Endothelial cell of umbilical vein (primary cell): ENCODE measurements around the gene JAM2. TPM values are rescaled to one million over a fixed set of nuclear protein-coding genes. Genes with fewer than 3 reads are reported as not detected.

ENCODE experiments used
- BruUV-seq: library from RNA; stranded (reverse); fragments of 400-500 nt; replicated peaks from 2 replicates; lab custom pipeline; 2021; lab: Mats Ljungman, UMichigan
- CTCF ChIA-PET: fragments of 300-600, 350-600 bp; sonication (Branson Sonifier 250); formaldehyde crosslinking; loops from one replicate; lab custom pipeline; 2021; ENCODE audit warnings: antibody characterized with exemption, inconsistent platforms; lab: Charles Lee
- POLR2A ChIA-PET: fragments of 300-600, 350-600 bp; sonication (Branson Sonifier 250); formaldehyde crosslinking; loops from one replicate; lab custom pipeline; 2021; ENCODE audit warnings: antibody characterized with exemption, inconsistent platforms; lab: Charles Lee
- DNase-seq: peaks from one replicate; pipeline ENCODE4 v3.0.0-alpha.2; 2011; ENCODE audit warnings: low read depth, low spot score
- FAIRE-seq: peaks from 2 replicates; lab custom pipeline; 2011; peaks lifted over from hg19 to GRCh38; lab: Jason Lieb, UNC
- H2AFZ ChIP-seq: 2 replicates; pipeline ENCODE4 v1.6.0; 2012; ENCODE audit warnings: low read depth, low read length, control low read depth, inconsistent platforms
- H3K27ac ChIP-seq: 2 replicates; pipeline ENCODE4 v1.5.1; 2011; ENCODE audit warnings: low read depth, mild to moderate bottlenecking, control low read depth, low read length, moderate library complexity; ENCODE audit not compliant: insufficient read depth
- H3K27me3 ChIP-seq, 2 experiments: 2 replicates each; pipeline versions ENCODE4 v1.6.0 to v1.6.1; 2011; ENCODE audit warnings: low read length in 2 of 2, mixed read lengths in 1 of 2; ENCODE audit not compliant: control insufficient read depth in 2 of 2, insufficient read depth in 2 of 2
- H3K36me3 ChIP-seq, 2 experiments: 2 replicates in 1 of 2; 3 replicates in 1 of 2; pipeline ENCODE4 v1.5.1; 2011; ENCODE audit warnings: low read length in 2 of 2, mild to moderate bottlenecking in 1 of 2, moderate library complexity in 1 of 2; ENCODE audit not compliant: control insufficient read depth in 2 of 2, insufficient read depth in 2 of 2; ENCODE audit errors: extremely low read depth in 1 of 2
- H3K4me1 ChIP-seq: 3 replicates; pipeline ENCODE4 v1.5.1; 2011; ENCODE audit warnings: mild to moderate bottlenecking, low read length; ENCODE audit not compliant: control insufficient read depth, insufficient read depth; ENCODE audit errors: extremely low read depth
- H3K4me2 ChIP-seq: 2 replicates; pipeline ENCODE4 v1.6.1; 2011; ENCODE audit warnings: low read length, control low read depth, mixed read lengths; ENCODE audit not compliant: insufficient read depth
- H3K4me3 ChIP-seq, 3 experiments: fragments of 200-600 bp in 1 of 3; sonication (generic), shearing (Covaris generic) in 1 of 3; replicated peaks in 1 of 3; 2 replicates each; pipeline ENCODE4 v1.5.1; 2011 to 2016; ENCODE audit warnings: control low read depth in 3 of 3, low read length in 3 of 3, mild to moderate bottlenecking in 2 of 3, inconsistent platforms in 1 of 3, low read depth in 1 of 3, moderate library complexity in 1 of 3; ENCODE audit not compliant: insufficient read depth in 1 of 3
- H3K79me2 ChIP-seq: 2 replicates; pipeline ENCODE4 v1.6.0; 2012; ENCODE audit warnings: low read length, inconsistent platforms; ENCODE audit not compliant: control insufficient read depth, insufficient read depth
- H3K9ac ChIP-seq: replicated peaks from 2 replicates; pipeline ENCODE3; 2011; ENCODE audit warnings: low read length, control low read depth; ENCODE audit not compliant: insufficient read depth; ENCODE audit errors: extremely low read depth
- H3K9me1 ChIP-seq: replicated peaks from 3 replicates; pipeline ENCODE4 v1.6.0; 2011; ENCODE audit warnings: mild to moderate bottlenecking, low read length; ENCODE audit not compliant: control insufficient read depth, insufficient read depth; ENCODE audit errors: extremely low read depth
- H3K9me3 ChIP-seq: replicated peaks from 2 replicates; pipeline ENCODE4 v1.5.1; 2012; ENCODE audit warnings: low read length, inconsistent platforms; ENCODE audit not compliant: control insufficient read depth, insufficient read depth
- H4K20me1 ChIP-seq: replicated peaks from 2 replicates; pipeline ENCODE3; 2011; ENCODE audit warnings: mild to moderate bottlenecking, low read length; ENCODE audit not compliant: control insufficient read depth, insufficient read depth; ENCODE audit errors: extremely low read depth
- CTCF ChIP-seq, 2 donors: IDR thresholded peaks; 1 replicate in 1 of 2; 2 replicates in 1 of 2; pipeline ENCODE4 v1.5.1; 2011; ENCODE audit warnings: low read length in 2 of 2, mild to moderate bottlenecking in 2 of 2, moderate library complexity in 2 of 2, control low read depth in 1 of 2, inconsistent platforms in 1 of 2, low read depth in 1 of 2; ENCODE audit not compliant: insufficient read depth in 1 of 2; ENCODE audit errors: extremely low read depth in 1 of 2
- EZH2 ChIP-seq: IDR thresholded peaks from 2 replicates; pipeline ENCODE4 v1.6.1; 2012; ENCODE audit warnings: borderline replicate concordance, low read depth, mild to moderate bottlenecking, moderate library complexity, low read length, inconsistent platforms; ENCODE audit not compliant: severe bottlenecking
- FOS ChIP-seq: IDR thresholded peaks from 2 replicates; pipeline ENCODE4 v1.6.1; 2011; ENCODE audit warnings: mild to moderate bottlenecking, low read length, moderate library complexity, borderline replicate concordance; ENCODE audit not compliant: insufficient read depth
- GATA2 ChIP-seq: IDR thresholded peaks from 2 replicates; pipeline ENCODE4 v1.7.0; 2011; ENCODE audit warnings: low read depth, mild to moderate bottlenecking, moderate library complexity, mixed read lengths, low read length; ENCODE audit not compliant: insufficient read length, insufficient read depth
- JUN ChIP-seq: IDR thresholded peaks from 2 replicates; pipeline ENCODE4 v1.6.1; 2011; ENCODE audit warnings: borderline replicate concordance, low read depth; ENCODE audit not compliant: insufficient read length, insufficient read depth
- POLR2A ChIP-seq: IDR thresholded peaks from 2 replicates; pipeline ENCODE4 v1.6.1; 2012; ENCODE audit warnings: low read depth, mild to moderate bottlenecking, control low read depth, low read length
- POLR2AphosphoS5 ChIP-seq: IDR thresholded peaks from 2 replicates; pipeline ENCODE4 v1.6.1; 2012; ENCODE audit warnings: low read depth, mild to moderate bottlenecking, control low read depth, low read length, moderate library complexity; ENCODE audit not compliant: insufficient read depth
- dilution Hi-C: fragments of 300-500 bp; cut with MboI; formaldehyde crosslinking; loops from one replicate; pipeline ENCODE4 v1.15.0; 2019; ENCODE audit warnings: low sequenced_read_pairs; ENCODE audit not compliant: extremely low pct_ligation_motif_present
- intact Hi-C: fragments of 100-400 bp; cut with micrococcal nuclease; formaldehyde crosslinking; loops from one replicate; pipeline ENCODE4 v1.10.0; 2022
- polyA plus RNA-seq, 4 experiments: library from polyadenylated mRNA; depleted of rRNA in 3 of 4; stranded (reverse) in 3 of 4; unstranded in 1 of 4; fragments of >200 nt; gene quantifications; 2 replicates each; pipeline versions ENCODE4 v1.2.1 to v1.2.3, GENCODE V29; 2011 to 2012; ENCODE audit warnings: missing spikeins in 1 of 4
- total RNA-seq: library from RNA; stranded (reverse); gene quantifications from 2 replicates; pipeline ENCODE4 v1.2.3, GENCODE V29; 2021
- TF ChIP-seq, protein P1 (sequence below): IDR thresholded peaks from 2 replicates; pipeline ENCODE4 v1.6.1; 2011; ENCODE audit not compliant: insufficient read depth, insufficient read length

Gene JAM2
- total and polyA plus RNA-seq, 2 donors (not counting 3 experiments of a cell fraction or from before 2014, with no cell fraction given), result 0.14 to 0.20 TPM

- CTCF ChIA-PET, result no interaction called here
- H3K9me3 ChIP-seq, result no peaks in the 10 kb centered on the region
- no peaks in the 10 kb centered on the region for H3K9me1 ChIP-seq
- no peak overlapping the region for H3K27ac ChIP-seq
- H3K4me3 ChIP-seq, result no peak overlapping the region
- POLR2A ChIA-PET, result no interaction called here
- FAIRE-seq (no peak), DNase-seq (no peak)
- BruUV-seq, result no TSS peak
- H3K27me3 ChIP-seq, result no peaks in the 10 kb centered on the region
- intact Hi-C loops, result no loop called here
- no peaks in the 10 kb centered on the region for H3K79me2 ChIP-seq
- dilution Hi-C loops, result no loop called here
- H3K4me2 ChIP-seq, result no peak overlapping the region
- H4K20me1 ChIP-seq, result no peaks in the 10 kb centered on the region
- H2AFZ ChIP-seq, result no peak overlapping the region
- no peak for TF ChIP-seq GATA2
- TF ChIP-seq EZH2, result no peak
- TF ChIP-seq FOS, result no peak
- no peak for TF ChIP-seq POLR2A
- TF ChIP-seq, protein P1, sequence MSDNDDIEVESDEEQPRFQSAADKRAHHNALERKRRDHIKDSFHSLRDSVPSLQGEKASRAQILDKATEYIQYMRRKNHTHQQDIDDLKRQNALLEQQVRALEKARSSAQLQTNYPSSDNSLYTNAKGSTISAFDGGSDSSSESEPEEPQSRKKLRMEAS, result no peak
- TF ChIP-seq JUN, result no peak
- no peak for TF ChIP-seq POLR2AphosphoS5
- peaks cover 2 to 10% of the 10 kb centered on the region in 2 experiments for H3K36me3 ChIP-seq
- peaks cover 7% of the 10 kb centered on the region for H3K4me1 ChIP-seq
- no peak overlapping the region for H3K9ac ChIP-seq
Observed at GRCh38 chr21:25721987-25722386, 82.9 kb downstream of the JAM2 start.

- H3K9me3 ChIP-seq, result no peaks in the 10 kb centered on the region
- FAIRE-seq (no peak), DNase-seq (no peak)
- peaks cover 3% of the 10 kb centered on the region for H3K79me2 ChIP-seq
- ChIA-PET CTCF (no interaction called here), POLR2A (no interaction called here)
- dilution Hi-C loops (no loop called here), intact Hi-C loops (no loop called here)
- H3K4me2 ChIP-seq, result no peak overlapping the region
- no peak overlapping the region for H3K9ac ChIP-seq
- TF ChIP-seq CTCF (IDR thresholded peaks at IDR 0.05; ENCODE audit: extremely low read depth in 1 of 2, insufficient read depth in 1 of 2, low read depth in 1 of 2, low read length in 2 of 2), result no peak
- no peak for TF ChIP-seq JUN
- H2AFZ ChIP-seq, result no peak overlapping the region
- no peaks in the 10 kb centered on the region for H3K27me3 ChIP-seq
- H3K27ac ChIP-seq, result no peak overlapping the region
- H3K4me3 ChIP-seq, result no peak overlapping the region
- no TSS peak for BruUV-seq
- no peaks in the 10 kb centered on the region for H3K9me1 ChIP-seq
- H3K36me3 ChIP-seq, result peaks cover 2 to 10% of the 10 kb centered on the region in 2 experiments
- H3K4me1 ChIP-seq, result peaks cover 1% of the 10 kb centered on the region
- H4K20me1 ChIP-seq, result no peaks in the 10 kb centered on the region
Observed at GRCh38 chr21:25722631-25723030, 83.6 kb downstream of the JAM2 start.
